Liver (tissue), 2 donors: ENCODE measurements around the gene TTC23.

Experiments used
- CTCF ChIP-seq: fragments of 150-350 bp; IDR thresholded peaks from 2 replicates; pipeline ENCODE4 v1.5.1; 2017; ENCODE audit warnings: improper control_type of control experiment, low read depth, low read length; ENCODE audit not compliant: missing input control
- MAX ChIP-seq: IDR thresholded peaks from 2 replicates; pipeline ENCODE4 v1.6.1; 2016; ENCODE audit warnings: antibody characterized with exemption
- donor health status: healthy.

GRCh38 chr15:99226802-99227201 lies 22.6 kb downstream of the TTC23 start:
- TF ChIP-seq MAX: no peak
- no peak for TF ChIP-seq CTCF
